Body of pancreas (tissue), 4 donors: ENCODE results near the gene KIAA1328.

ENCODE experiments used
- CTCF ChIP-seq, 7 experiments: fragments of 450-650 bp in 4 of 7; fragments of 200-600 bp in 3 of 7; sonication (generic) in 3 of 7; IDR thresholded peaks; one replicate each; pipeline ENCODE4 v1.5.1; 2016 to 2019; ENCODE audit warnings: antibody characterized with exemption in 7 of 7
- POLR2A ChIP-seq, 3 donors: fragments of 450-650 bp; IDR thresholded peaks; one replicate each; pipeline ENCODE4 v1.6.1; 2016; ENCODE audit warnings: antibody characterized with exemption in 3 of 3, mild to moderate bottlenecking in 2 of 3

GRCh38 chr18:36933552-36933951, 104.6 kb downstream of the KIAA1328 start:
- TF ChIP-seq POLR2A (IDR thresholded peaks at IDR 0.05) (no peak), CTCF (IDR thresholded peaks at IDR 0.05) (no peak)
